HepG2 (cell line): ENCODE results near the gene CD300A. TPM values are rescaled to one million over a fixed set of nuclear protein-coding genes. Genes with fewer than 3 reads are reported as not detected.

Source experiments
- AGO2 ChIP-seq: fragments of 200-400 bp; formaldehyde crosslinking; optimal IDR thresholded peaks from 2 replicates; pipeline ENCODE3; 2017; ENCODE audit warnings: mild to moderate bottlenecking, low read depth, low read length, moderate library complexity
- CBX2 ChIP-seq, 2 experiments: fragments of 200-600 bp in 1 of 2; sonication (generic); formaldehyde crosslinking in 1 of 2; IDR thresholded peaks; 2 replicates each; pipeline versions ENCODE4 v1.7.0 to v1.8.1; 2018 to 2022; ENCODE audit warnings: low read depth in 2 of 2, low read length in 1 of 2, mild to moderate bottlenecking in 1 of 2, missing genetic modification reagents in 1 of 2
- DBP ChIP-seq: sonication (generic); formaldehyde crosslinking; IDR thresholded peaks from 2 replicates; pipeline ENCODE4 v1.4.0; 2020; ENCODE audit warnings: missing genetic modification reagents; ENCODE audit errors: not compliant biosample characterization
- DRAP1 ChIP-seq: IDR thresholded peaks from 2 replicates; pipeline ENCODE4 v1.6.1; 2016; ENCODE audit warnings: missing genetic modification reagents, missing compliant biosample characterization
- HMGA1 ChIP-seq: sonication (generic); formaldehyde crosslinking; conservative IDR thresholded peaks from 2 replicates; pipeline ENCODE4 v1.4.0; 2020; ENCODE audit warnings: missing genetic modification reagents
- MAFK ChIP-seq, 2 experiments: IDR thresholded peaks in 1 of 2; conservative IDR thresholded peaks in 1 of 2; 2 replicates each; pipeline ENCODE4 v1.6.1; 2011; ENCODE audit warnings: improper control_type of control experiment in 2 of 2, low read length in 2 of 2
- MATR3 ChIP-seq: sonication (generic); formaldehyde crosslinking; IDR thresholded peaks from 2 replicates; pipeline ENCODE4 v1.4.0; 2020; ENCODE audit warnings: missing genetic modification reagents
- MIER2 ChIP-seq: IDR thresholded peaks from 2 replicates; pipeline ENCODE4 v1.6.1; 2016; ENCODE audit warnings: missing biosample characterization, missing genetic modification reagents
- RBM22 ChIP-seq: fragments of 200-400 bp; formaldehyde crosslinking; optimal IDR thresholded peaks from 2 replicates; pipeline ENCODE3; 2017; ENCODE audit warnings: mild to moderate bottlenecking, low read length, moderate library complexity
- THAP9 ChIP-seq: sonication (generic); formaldehyde crosslinking; IDR thresholded peaks from 2 replicates; pipeline ENCODE4; 2020; ENCODE audit warnings: missing genetic modification reagents, mild to moderate bottlenecking, borderline replicate concordance
- U2AF1 ChIP-seq: fragments of 200-400 bp; formaldehyde crosslinking; optimal IDR thresholded peaks from 2 replicates; pipeline ENCODE3; 2017; ENCODE audit warnings: mild to moderate bottlenecking, low read depth, low read length
- ZC3H13 ChIP-seq: sonication (generic); formaldehyde crosslinking; IDR thresholded peaks from 2 replicates; pipeline ENCODE4 v1.8.1; 2023; ENCODE audit warnings: mild to moderate bottlenecking, missing genetic modification reagents, moderate library complexity
- ZNF260 ChIP-seq: sonication (generic); formaldehyde crosslinking; IDR thresholded peaks from 2 replicates; pipeline ENCODE4 v1.4.0; 2020; ENCODE audit warnings: missing genetic modification reagents, low read depth, mild to moderate bottlenecking, borderline replicate concordance
- ZNF354B ChIP-seq: sonication (generic); formaldehyde crosslinking; IDR thresholded peaks from 2 replicates; pipeline ENCODE4 v1.8.0; 2022; ENCODE audit warnings: mild to moderate bottlenecking, missing genetic modification reagents
- ZXDC ChIP-seq: sonication (generic); formaldehyde crosslinking; IDR thresholded peaks from 2 replicates; pipeline ENCODE4 v1.5.0; 2020; ENCODE audit warnings: mild to moderate bottlenecking, missing genetic modification reagents
- polyA plus RNA-seq, 8 experiments: library from polyadenylated mRNA; depleted of rRNA in 3 of 8; stranded (reverse) in 7 of 8; unstranded in 1 of 8; fragments of >200 nt; fragmentation: Illumina TruSeq in 4 of 8; extraction: Trizol in 4 of 8; gene quantifications; 2 replicates each; pipeline versions ENCODE4 v1.2.1 to v1.2.3, GENCODE V29; 2011 to 2016; ENCODE audit warnings: low read depth in 4 of 8, missing spikeins in 1 of 8, mixed read lengths in 1 of 8; ENCODE audit not compliant: insufficient read depth in 1 of 8
- total RNA-seq, 5 experiments: library from RNA; depleted of rRNA; stranded (reverse); fragments of >200 nt; fragmentation: Illumina TruSeq; extraction: Trizol; gene quantifications; 2 replicates each; pipeline ENCODE4 v1.2.3, GENCODE V29; 2016; ENCODE audit warnings: low read depth in 1 of 5

The CD300A gene
- total and polyA plus RNA-seq, 2 of the 13 experiments (the other 11 are each of a cell fraction or from before 2014, with no cell fraction given) = not detected

- TF ChIP-seq DBP (no peak), THAP9 (CRISPR knock-in tag) (peak; percentile 59; the same call in 1 of the 2 replicates), MIER2 (CRISPR knock-in tag) (peak; percentile 67; the same call in 1 of the 2 replicates), RBM22 (no peak), DRAP1 (CRISPR knock-in tag) (peak; percentile 95), HMGA1 (CRISPR knock-in tag) (no peak), U2AF1 (peak; percentile 48), ZXDC (CRISPR knock-in tag) (peak; percentile 70; the same call in 1 of the 2 replicates), AGO2 (peak; percentile 98), MAFK (conservative IDR thresholded peaks at IDR 0.05 in 1 of 2, IDR thresholded peaks at IDR 0.05 in 1 of 2; ENCODE audit: low read length in 2 of 2) (peak in 1 of 2 experiments; percentile 99; a peak in 2 of 4 replicates), ZNF260 (no peak), ZNF354B (0 out of 2 replicates have a peak, but pooled peaks have one; percentile 35), ZC3H13 (CRISPR knock-in tag) (peak; percentile 99), MATR3 (CRISPR knock-in tag) (no peak), CBX2 (IDR thresholded peaks at IDR 0.05; ENCODE audit: low read depth, low read length) (no peak), CBX2 (CRISPR knock-in tag; IDR thresholded peaks at IDR 0.05; ENCODE audit: low read depth) (no peak)
Observed at GRCh38 chr17:74442670-74443515, 23.5 kb upstream of the CD300A start (continued).
